Neural crest cell (in vitro differentiated cells): ENCODE measurements around the gene RLBP1. TPM values are rescaled to one million over a fixed set of nuclear protein-coding genes. Genes with fewer than 3 reads are reported as not detected.
A peak's percentile ranks its signal among the peaks of the same experiment; 100 is the strongest.

Source experiments
- DNase-seq: peaks from one replicate; pipeline ENCODE4 v3.0.0; 2021; ENCODE audit warnings: low read depth, mixed read lengths, low spot score
- H3K27ac Mint-ChIP-seq: one replicate; pipeline ENCODE4 v1.8.0; 2021; ENCODE audit warnings: mild to moderate bottlenecking, mixed read lengths; ENCODE audit not compliant: unreplicated experiment
- H3K27me3 Mint-ChIP-seq: 2 replicates; pipeline ENCODE4 v1.8.0; 2021; ENCODE audit warnings: low read depth, mild to moderate bottlenecking, mixed read lengths
- H3K36me3 Mint-ChIP-seq: 2 replicates; pipeline ENCODE4 v1.8.0; 2021; ENCODE audit warnings: low read depth, mild to moderate bottlenecking, mixed read lengths
- H3K4me1 Mint-ChIP-seq: 2 replicates; pipeline ENCODE4 v1.8.0; 2021; ENCODE audit warnings: mixed read lengths
- H3K4me3 Mint-ChIP-seq: one replicate; pipeline ENCODE4 v1.8.0; 2021; ENCODE audit warnings: mild to moderate bottlenecking, mixed read lengths
- H3K9me3 Mint-ChIP-seq: 2 replicates; pipeline ENCODE4 v1.8.0; 2021; ENCODE audit warnings: mixed read lengths
- CTCF ChIP-seq: fragments of 200-600 bp; sonication (generic); conservative IDR thresholded peaks from 2 replicates; pipeline ENCODE4 v1.5.0; 2021; ENCODE audit warnings: antibody characterized with exemption, mild to moderate bottlenecking
- total RNA-seq: library from RNA; stranded (reverse); gene quantifications from 2 replicates; pipeline ENCODE4 v1.2.1, GENCODE V29; 2021

Gene RLBP1
- total RNA-seq, 1 donor from 2014 or later, result 6.3 TPM

GRCh38 chr15:89195836-89196235 lies 25.5 kb downstream of the RLBP1 start:
- no peaks in the 10 kb centered on the region for H3K27me3 Mint-ChIP-seq
- no peak for DNase-seq
- peak overlapping the region; percentile 70 for H3K27ac Mint-ChIP-seq
- peaks cover 10% of the 10 kb centered on the region for H3K36me3 Mint-ChIP-seq
- no peak for TF ChIP-seq CTCF
- peaks cover 56% of the 10 kb centered on the region for H3K4me1 Mint-ChIP-seq
- H3K9me3 Mint-ChIP-seq, result no peaks in the 10 kb centered on the region
- no peak overlapping the region for H3K4me3 Mint-ChIP-seq

- no peak for TF ChIP-seq CTCF
- peaks cover 49% of the 10 kb centered on the region for H3K4me1 Mint-ChIP-seq
- H3K27me3 Mint-ChIP-seq, result no peaks in the 10 kb centered on the region
- H3K4me3 Mint-ChIP-seq, result no peak overlapping the region
- H3K36me3 Mint-ChIP-seq, result peaks cover 10% of the 10 kb centered on the region
- no peak for DNase-seq
- H3K27ac Mint-ChIP-seq, result no peak overlapping the region
- H3K9me3 Mint-ChIP-seq, result no peaks in the 10 kb centered on the region
Observed at GRCh38 chr15:89194608-89195007, 26.8 kb downstream of the RLBP1 start.

GRCh38 chr15:89192766-89193165 lies 28.6 kb downstream of the RLBP1 start:
- Mint-ChIP-seq H3K36me3 (peaks cover 16% of the 10 kb centered on the region), H3K9me3 (no peaks in the 10 kb centered on the region), H3K4me1 (peaks cover 35% of the 10 kb centered on the region), H3K27ac (no peak overlapping the region), H3K27me3 (no peaks in the 10 kb centered on the region), H3K4me3 (no peak overlapping the region)
- no peak for DNase-seq
- no peak for TF ChIP-seq CTCF

GRCh38 chr15:89192136-89192535 lies 29.2 kb downstream of the RLBP1 start:
- Mint-ChIP-seq H3K9me3 (no peaks in the 10 kb centered on the region), H3K4me1 (peaks cover 33% of the 10 kb centered on the region), H3K27me3 (no peaks in the 10 kb centered on the region), H3K36me3 (peaks cover 16% of the 10 kb centered on the region), H3K27ac (no peak overlapping the region), H3K4me3 (no peak overlapping the region)
- DNase-seq, result no peak
- no peak for TF ChIP-seq CTCF

GRCh38 chr15:89187986-89188514 lies 33.3 kb downstream of the RLBP1 start:
- Mint-ChIP-seq H3K4me3 (no peak overlapping the region), H3K9me3 (no peaks in the 10 kb centered on the region), H3K4me1 (peaks cover 14% of the 10 kb centered on the region), H3K36me3 (peaks cover 7% of the 10 kb centered on the region), H3K27me3 (no peaks in the 10 kb centered on the region), H3K27ac (no peak overlapping the region)
- DNase-seq, result no peak
- TF ChIP-seq CTCF, result no peak
